OCI-LY3 (cell line): Measurements from ENCODE around the gene CASK.

Experiments
- CTCF ChIP-seq: fragments of 200-600, 300-600 bp; sonication (generic); IDR thresholded peaks from 2 replicates; pipeline ENCODE4 v1.5.1; 2014; ENCODE audit warnings: antibody characterized with exemption, low read length, low read depth
- EZH2phosphoT487 ChIP-seq: fragments of 200-600 bp; shearing (Covaris generic); IDR thresholded peaks from 2 replicates; pipeline ENCODE4 v1.6.1; 2018; ENCODE audit warnings: antibody characterized with exemption, mixed run types, low read depth

- TF ChIP-seq CTCF (no peak), EZH2phosphoT487 (no peak)
Measured at GRCh38 chrX:41512394-41512793, 411.0 kb downstream of the CASK start.
